ENCODE results near the gene PCARE. TPM values are rescaled to one million over a fixed set of nuclear protein-coding genes. Genes with fewer than 3 reads are reported as not detected.

Gene PCARE
- total RNA-seq, 1 donor from 2014 or later, result under 0.01 TPM

- no peak for DNase-seq
Measured at GRCh38 chr2:29063056-29063455, 11.3 kb downstream of the PCARE start.

- no peak for DNase-seq
Measured at GRCh38 chr2:29062371-29062770, 12.0 kb downstream of the PCARE start.

GRCh38 chr2:29061616-29062015, 12.7 kb downstream of the PCARE start:
- no peak for DNase-seq

- no peak for DNase-seq
Measured at GRCh38 chr2:29061176-29061575, 13.1 kb downstream of the PCARE start.

- DNase-seq, result no peak
Measured at GRCh38 chr2:29060441-29060840, 13.9 kb downstream of the PCARE start.

DNA sequence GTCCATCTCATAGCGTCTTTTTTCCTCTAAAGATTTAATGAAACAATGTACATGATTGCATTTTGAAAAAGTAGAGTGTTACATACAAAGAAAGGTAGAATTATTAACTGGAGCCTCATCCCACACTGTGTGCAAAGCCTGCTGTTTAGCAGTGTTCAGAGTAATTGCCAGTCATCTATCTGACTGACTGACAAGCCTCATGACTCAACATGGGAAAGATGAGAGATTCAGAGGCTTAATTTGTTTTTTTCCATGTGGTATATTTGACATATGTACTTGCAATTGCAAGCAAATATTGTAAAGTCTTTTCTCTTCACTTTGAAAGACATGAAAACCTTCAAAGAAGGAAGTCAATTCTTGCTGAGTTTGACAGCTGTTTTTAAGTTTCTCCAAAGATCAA, 14.7 kb downstream of the PCARE start:
- DNase-seq, result no peak

DNA sequence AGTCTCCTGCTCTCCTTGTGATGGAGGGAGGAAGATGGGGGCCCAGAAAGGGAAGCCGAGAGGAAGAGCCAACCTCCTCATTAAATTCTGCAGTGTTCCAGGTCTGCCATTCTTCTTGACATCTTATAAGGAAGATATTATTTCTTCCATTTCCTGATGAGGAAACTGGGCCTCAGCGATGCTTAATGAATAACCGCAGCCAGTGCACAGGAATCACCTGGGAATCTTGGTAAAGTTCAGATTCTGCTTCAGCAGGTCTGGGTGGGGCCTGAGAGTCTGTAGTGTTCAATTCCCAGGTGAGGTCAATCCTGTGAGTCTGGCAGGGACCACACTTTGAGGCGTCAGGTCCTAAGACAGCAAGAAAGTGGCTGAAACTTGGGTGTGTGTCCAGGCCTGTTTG, 17.3 kb downstream of the PCARE start:
- no peak for DNase-seq

- no peak for DNase-seq
Measured at GRCh38 chr2:29056452-29056851, 17.9 kb downstream of the PCARE start.

DNA sequence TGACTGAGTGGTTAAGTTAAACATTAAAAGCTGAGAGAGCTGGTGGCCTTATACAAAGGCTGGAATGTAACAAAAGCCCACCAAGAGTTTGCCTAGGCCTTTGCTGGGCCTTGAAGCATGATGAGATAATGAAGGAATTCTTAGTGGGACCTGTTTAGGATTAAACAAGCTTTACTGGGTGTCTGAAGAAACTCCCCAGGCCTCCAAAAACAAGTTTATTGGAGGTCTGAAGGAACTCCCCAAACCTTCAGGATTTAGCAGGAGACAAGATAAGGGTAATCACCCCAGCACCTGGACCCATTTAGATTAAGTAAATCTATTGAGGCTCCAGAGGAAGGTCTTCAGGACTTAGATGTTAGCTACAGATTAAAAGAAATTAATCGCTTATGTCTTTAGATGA, 18.7 kb downstream of the PCARE start:
- DNase-seq, result no peak

DNA sequence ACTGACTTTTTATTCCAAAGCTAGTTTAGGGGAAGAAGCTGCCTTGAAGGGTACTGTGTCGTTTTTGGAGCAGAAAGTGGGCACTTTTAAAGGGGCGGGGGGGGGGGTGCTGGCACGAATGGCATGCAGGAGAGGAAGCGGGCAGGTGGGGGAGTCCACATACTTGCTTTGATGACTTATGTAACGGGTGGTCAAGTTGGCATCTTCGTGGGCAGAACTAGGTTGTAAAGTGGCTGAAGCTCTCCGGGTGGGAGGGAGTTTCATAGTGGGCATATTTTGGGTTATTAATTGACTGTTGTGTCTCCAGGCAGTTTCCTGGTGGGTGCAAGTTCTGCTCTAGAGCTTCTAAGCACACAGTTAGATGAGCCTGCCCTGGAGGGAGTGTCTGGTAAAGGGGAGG, 19.9 kb downstream of the PCARE start:
- DNase-seq, result no peak

- DNase-seq, result no peak
Measured at GRCh38 chr2:29053670-29054400, 20.5 kb downstream of the PCARE start.

DNA sequence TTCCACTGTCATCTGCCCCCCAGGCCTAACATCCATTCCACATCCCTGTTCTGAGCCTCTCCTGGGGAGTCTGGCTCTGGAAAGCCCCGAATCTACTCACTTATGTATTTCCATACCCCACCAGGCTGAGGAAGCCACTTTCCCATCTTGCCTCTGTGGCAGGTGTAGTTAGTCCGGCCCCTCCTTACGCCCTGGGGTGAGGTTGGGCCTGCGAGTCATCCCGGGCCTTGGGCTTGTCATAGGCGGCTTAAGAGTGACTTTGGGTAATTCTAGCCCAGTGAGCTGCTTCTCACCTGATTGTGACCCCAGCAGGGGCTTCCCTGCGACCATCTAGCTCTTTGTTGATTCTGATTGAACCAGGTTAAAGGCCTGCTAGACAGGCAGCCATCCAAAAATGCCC, 21.1 kb downstream of the PCARE start:
- DNase-seq, result no peak

GRCh38 chr2:29052807-29053206, 21.5 kb downstream of the PCARE start:
- DNase-seq, result no peak

DNA sequence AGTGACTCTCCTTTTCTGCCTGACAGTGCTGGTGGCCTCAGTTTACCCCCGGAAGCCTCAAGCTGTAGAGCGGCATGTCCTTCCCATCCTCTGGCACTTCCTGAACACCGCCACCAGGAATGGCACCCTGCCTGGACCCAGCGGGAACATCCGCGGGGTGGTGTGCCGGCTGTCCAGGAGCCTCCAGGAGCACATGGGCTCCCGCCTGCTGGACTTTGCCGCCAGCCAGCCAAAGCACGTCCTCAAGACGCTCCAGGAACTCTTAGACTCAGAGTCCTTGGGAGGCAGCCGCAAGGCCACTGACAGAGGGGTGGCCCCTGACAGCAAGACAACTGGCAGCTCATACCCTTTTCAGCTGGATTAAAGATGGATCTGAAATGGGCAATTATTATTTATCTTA, 22.6 kb downstream of the PCARE start:
- no peak for DNase-seq

- DNase-seq, result no peak
Measured at GRCh38 chr2:29050591-29050990, 23.7 kb downstream of the PCARE start.

DNA sequence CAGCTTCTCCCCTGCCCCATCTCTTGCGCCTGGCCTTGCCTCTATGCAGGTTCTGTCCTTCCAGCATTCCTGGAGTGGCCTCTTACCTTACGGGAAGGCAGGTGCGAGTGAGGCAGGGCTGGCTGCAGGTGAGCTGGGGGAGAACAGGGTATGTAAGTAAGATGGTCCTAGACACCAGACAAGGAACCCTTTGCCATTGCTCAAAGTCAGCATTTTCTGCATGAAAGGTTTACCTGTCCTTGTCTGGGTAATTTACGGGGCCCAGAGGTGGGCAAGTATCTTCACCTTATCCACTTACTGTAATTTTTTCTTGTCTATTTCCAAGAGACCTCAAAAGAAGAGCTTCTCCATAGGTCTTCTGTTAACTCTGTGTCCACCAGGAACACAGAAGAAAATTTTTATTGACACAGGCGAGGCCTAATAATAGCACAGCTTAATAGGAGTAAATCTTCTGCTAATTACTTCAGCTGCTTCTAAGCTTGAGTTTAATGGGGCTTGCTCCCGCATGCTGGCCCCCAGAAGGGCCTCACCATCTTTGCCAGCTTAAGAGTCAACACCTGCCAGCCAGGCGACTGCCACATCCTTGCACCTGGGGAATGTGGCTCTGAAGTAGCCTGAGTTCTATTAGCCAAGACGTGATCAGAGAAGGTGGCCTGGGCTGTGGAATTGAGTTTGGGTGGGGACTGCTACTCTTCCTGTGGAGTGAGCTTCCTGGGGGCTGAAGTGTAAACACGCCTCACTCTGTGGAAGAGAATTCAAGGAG, 27.1 kb downstream of the PCARE start:
- DNase-seq, result no peak

- no peak for DNase-seq
Measured at GRCh38 chr2:29046321-29046720, 28.0 kb downstream of the PCARE start.

GRCh38 chr2:29044459-29044858, 29.9 kb downstream of the PCARE start:
- DNase-seq, result no peak

GRCh38 chr2:29042561-29043075, 31.7 kb downstream of the PCARE start:
- DNase-seq, result no peak

- DNase-seq, result no peak
Measured at GRCh38 chr2:29041161-29041660, 33.1 kb downstream of the PCARE start.

- DNase-seq, result no peak
Measured at GRCh38 chr2:29040552-29040951, 33.8 kb downstream of the PCARE start.

DNA sequence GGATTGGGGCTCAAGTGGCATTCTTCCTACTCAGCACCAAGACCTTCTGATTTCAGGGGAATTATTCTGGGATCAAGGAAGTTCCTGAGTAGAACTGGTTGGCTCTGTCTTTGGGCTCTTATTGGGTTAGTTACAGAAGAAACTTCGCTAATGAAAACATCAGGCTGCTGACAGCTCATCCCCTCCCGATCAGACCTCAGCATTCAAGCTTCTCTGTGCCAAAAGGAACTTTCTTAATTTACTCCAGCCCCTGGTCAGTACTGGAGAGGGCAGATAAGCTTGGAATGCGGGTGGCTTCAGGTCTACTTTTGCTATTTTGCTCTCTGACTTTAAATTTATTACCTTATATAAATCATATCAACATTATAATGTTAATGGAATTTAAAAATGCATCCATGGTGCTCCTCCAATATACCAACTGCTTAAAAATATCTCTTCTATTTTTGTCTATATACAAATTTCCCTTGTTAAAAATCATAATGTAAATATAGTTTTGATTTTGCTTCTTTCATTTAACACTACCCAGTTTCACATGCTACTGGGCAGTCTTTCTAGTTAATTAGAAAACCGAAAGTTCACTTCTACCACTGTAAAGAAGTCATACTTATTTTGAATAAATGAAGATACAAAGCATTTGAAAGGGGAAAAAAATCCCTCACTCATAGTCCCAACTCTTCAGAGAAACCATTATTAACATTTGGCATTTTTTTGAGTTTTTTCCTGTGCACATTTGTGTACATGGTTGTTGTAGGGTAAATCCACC, 34.4 kb downstream of the PCARE start:
- no peak for DNase-seq
